ENCODE results near the gene FGF8. TPM values are rescaled to one million over a fixed set of nuclear protein-coding genes. Genes with fewer than 3 reads are reported as not detected.

FGF8 gene
- total and polyA plus RNA-seq, 2 of the 8 experiments (the other 6 are each of a cell fraction or from before 2014, with no cell fraction given), result 1.1 to 3.9 TPM

GRCh38 chr10:101767600-101767945, 8.3 kb downstream of the FGF8 start:
- H3K23ac ChIP-seq (ENCODE audit: insufficient read length), result no peak overlapping the region
- no peak overlapping the region for H2BK5ac ChIP-seq (ENCODE audit: low read depth, low read length)
- no peak overlapping the region for H4K91ac ChIP-seq (replicated peaks; ENCODE audit: insufficient read length, low read length)
- no peak overlapping the region for H3K4me2 ChIP-seq (ENCODE audit: insufficient read depth in 1 of 2, low read depth in 2 of 2, low read length in 2 of 2)
- DNase-seq (ENCODE audit: low read depth in 1 of 2, low spot score in 2 of 2) (no peak), FAIRE-seq (no peak)
- no peak overlapping the region for H4K5ac ChIP-seq (ENCODE audit: insufficient read length, low read depth, low read length)
- H2BK120ac ChIP-seq (replicated peaks; ENCODE audit: low read depth, low read length), result no peak overlapping the region
- ChIA-PET CTCF (ENCODE audit: partially characterized antibody) (interaction anchor here (0.6 to 9.2 kb wide), 11 partner anchors 8 to 165 kb away, joined by 3 to 100 read pairs (median 4); partner anchors contain the start of gene NPM3), POLR2A (ENCODE audit: partially characterized antibody) (interaction anchor here (0.9 to 1.6 kb wide), 2 partner anchors 16 to 51 kb away, joined by 3 to 6 read pairs; partner anchors contain the start of genes NPM3 and OGA)
- no peak overlapping the region for H3K4me3 ChIP-seq (ENCODE audit: extremely low read depth in 1 of 4, insufficient read depth in 2 of 4, low read depth in 3 of 4, low read length in 4 of 4)
- no peak overlapping the region for H3K14ac ChIP-seq (ENCODE audit: insufficient read length)
- no peak overlapping the region for H3K56ac ChIP-seq (replicated peaks; ENCODE audit: insufficient read length, low read depth, low read length)
- peaks cover 2 to 15% (median 12%) of the 10 kb centered on the region in 4 experiments for H3K27me3 ChIP-seq (replicated peaks in 1 of 4; ENCODE audit: control insufficient read depth in 3 of 4, extremely low read depth in 1 of 4, insufficient read depth in 3 of 4, low read length in 3 of 4)
- no peak overlapping the region for H2BK15ac ChIP-seq (ENCODE audit: low read length)
- no peak overlapping the region for H2AK5ac ChIP-seq (ENCODE audit: low read depth, low read length)
- TF ChIP-seq CTBP2 (IDR thresholded peaks at IDR 0.05; ENCODE audit: borderline replicate concordance, insufficient read depth, insufficient read length, low read length), result no peak
- H3K18ac ChIP-seq (ENCODE audit: extremely low read depth, low read length), result no peak overlapping the region
- H2BK12ac ChIP-seq (ENCODE audit: low read depth, low read length), result no peak overlapping the region
- H2AFZ ChIP-seq (ENCODE audit: low read length), result no peak overlapping the region
- no peak overlapping the region for H3K9ac ChIP-seq (replicated peaks in 1 of 4; ENCODE audit: extremely low read depth in 1 of 4, low read depth in 3 of 4, low read length in 3 of 4)
- H4K20me1 ChIP-seq (replicated peaks in 1 of 2; ENCODE audit: control insufficient read depth in 1 of 2, insufficient read depth in 2 of 2, low read length in 2 of 2), result peaks cover 0 to under 1% of the 10 kb centered on the region in 2 experiments
- 89% methylated on average over 6 of the region's 6 CpGs; no CpG with 5 or more reads in 1 of the 2 experiments for WGBS, 2 experiments (ENCODE audit: extremely low coverage in 1 of 2, insufficient coverage in 1 of 2, insufficient read length in 1 of 2, insufficient replicate concordance in 2 of 2, low coverage in 1 of 2, low lambda C conversion rate in 2 of 2, missing lambda C conversion rate in 1 of 2)
- no peaks in the 10 kb centered on the region for H3K36me3 ChIP-seq (ENCODE audit: control insufficient read depth in 2 of 4, insufficient read depth in 4 of 4, low read length in 3 of 4)
- no peaks in the 10 kb centered on the region for H3K23me2 ChIP-seq (ENCODE audit: low read depth, low read length)
- no peak overlapping the region for H3K27ac ChIP-seq (ENCODE audit: low read depth, low read length)
- no peak overlapping the region for H2BK20ac ChIP-seq (ENCODE audit: low read length)
- peaks cover 2 to 9% (median 7%) of the 10 kb centered on the region in 4 experiments; a peak in 6 of 7 replicates for H3K4me1 ChIP-seq (replicated peaks in 1 of 4; ENCODE audit: control insufficient read depth in 3 of 4, insufficient read depth in 4 of 4, low read length in 3 of 4)
- no peak overlapping the region for H3K4ac ChIP-seq (replicated peaks; ENCODE audit: insufficient read length, low read depth, low read length)
- H4K8ac ChIP-seq (ENCODE audit: extremely low read depth, insufficient read depth, low read length), result no peak overlapping the region; the same call in 1 of the 2 replicates
- no peaks in the 10 kb centered on the region for H3K9me3 ChIP-seq (ENCODE audit: insufficient read depth in 2 of 2, low read depth in 1 of 2, low read length in 1 of 2)
- H3K79me1 ChIP-seq (ENCODE audit: low read depth, low read length), result no peaks in the 10 kb centered on the region
- no peaks in the 10 kb centered on the region for H3K79me2 ChIP-seq (ENCODE audit: control insufficient read depth in 1 of 2, insufficient read depth in 2 of 2, low read length in 2 of 2)

Data from H1 (cell line).